ENCODE results near the gene SUMO2.

GRCh38 chr17:75176625-75177024, 6.1 kb downstream of the SUMO2 start:
- no peak for TF ChIP-seq POLR2A (IDR thresholded peaks at IDR 0.05; ENCODE audit: borderline replicate concordance, extremely low read depth, insufficient read depth, insufficient read length)
- no peak for TF ChIP-seq ATF3 (IDR thresholded peaks at IDR 0.05)
- TF ChIP-seq CTCF (IDR thresholded peaks at IDR 0.05 in 2 of 3, conservative IDR thresholded peaks at IDR 0.05 in 1 of 3; ENCODE audit: borderline replicate concordance in 1 of 3, insufficient read depth in 1 of 3, low read depth in 2 of 3, low read length in 2 of 3), result no peak
- no peak for TF ChIP-seq EZH2 (IDR thresholded peaks at IDR 0.05)

All from HCT116 (cell line).